Erythroblast (primary cell): ENCODE results near the gene KHDC1.
"Not testable (repeated sequence)": the region's sequence is repeated elsewhere in the genome, so short reads cannot be mapped to it uniquely, and the experiment has no call there.

Source experiments
- DNase-seq, 2 experiments: peaks; one replicate each; lab custom pipeline; 2025; lab: John Stamatoyannopoulos, UW
- GATA1 ChIP-seq: IDR thresholded peaks from 2 replicates; pipeline ENCODE4 v1.6.1; 2011; ENCODE audit warnings: low read depth, mild to moderate bottlenecking, control low read depth, low read length, moderate library complexity
- POLR2A ChIP-seq: IDR thresholded peaks from 2 replicates; pipeline ENCODE4 v1.6.1; 2011; ENCODE audit warnings: mild to moderate bottlenecking, low read length

The KHDC1 gene

DNA sequence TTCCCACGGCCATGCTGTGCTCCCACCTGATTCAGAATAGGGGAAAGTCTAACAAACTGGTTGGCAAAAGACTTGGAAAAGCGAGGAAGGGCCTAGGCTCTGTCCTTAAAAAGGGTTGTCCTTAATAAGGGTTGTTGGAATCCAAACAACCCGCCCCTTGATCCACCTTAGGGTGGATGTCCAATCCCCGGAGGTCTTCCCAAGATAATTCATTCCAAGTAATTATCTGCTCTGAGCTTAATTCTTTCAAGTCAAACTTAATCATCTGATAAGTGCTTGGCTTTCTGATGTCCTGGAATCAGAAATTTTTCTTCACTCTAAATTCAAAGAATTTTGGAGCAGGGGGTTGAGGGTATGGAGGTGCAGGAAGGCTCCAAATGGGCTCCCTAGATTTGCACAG lies 37.6 kb downstream of the KHDC1 start, which contains the start of gene KHDC1L:
TSS of gene KHDC1L (minus strand) at position 101 of the 400 bp plus-strand sequence. CDS start at position 13, 88 bp downstream.
- TF ChIP-seq GATA1, result no peak
- no peak for TF ChIP-seq POLR2A
- no peak for DNase-seq

DNA sequence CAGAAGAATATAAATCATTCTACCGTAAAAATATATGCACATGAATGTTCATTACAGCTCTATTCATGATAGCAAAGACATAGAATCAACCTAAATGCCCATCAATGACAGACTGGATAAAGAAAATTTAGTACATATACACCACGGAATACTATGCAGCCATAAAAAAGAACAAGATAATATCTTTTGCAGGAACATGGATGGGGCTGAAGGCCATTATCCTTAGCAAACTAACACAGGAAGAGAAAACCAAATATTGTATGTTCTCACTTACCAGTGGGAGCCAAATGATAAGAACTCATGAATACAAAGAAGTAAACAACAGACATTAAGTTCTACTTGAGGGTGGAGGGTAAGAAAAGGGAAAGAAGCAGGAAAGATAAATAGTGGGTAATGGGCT lies 46.1 kb downstream of the KHDC1 start:
- DNase-seq, result no peak
- no peak for TF ChIP-seq POLR2A
- TF ChIP-seq GATA1, result no peak

DNA sequence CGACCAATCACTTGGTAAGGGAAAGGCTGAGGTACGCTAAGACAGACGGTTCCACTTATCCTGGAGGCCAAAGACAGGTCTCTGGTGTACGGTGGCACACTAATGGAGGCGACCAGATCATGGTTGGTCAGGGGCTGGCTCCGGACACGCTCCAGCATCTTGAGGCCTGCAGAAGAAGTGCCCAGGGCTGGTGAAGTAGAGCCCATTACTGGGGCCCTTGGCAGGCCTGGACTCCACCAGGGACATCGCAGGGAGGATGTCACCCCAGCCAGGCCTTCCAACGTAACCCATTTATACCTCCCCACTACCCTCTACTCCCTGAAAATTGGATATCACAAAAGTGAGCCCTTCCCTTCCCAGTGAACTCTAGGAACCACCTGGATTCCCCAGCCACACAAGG lies 53.9 kb downstream of the KHDC1 start:
- TF ChIP-seq GATA1 (no peak), POLR2A (no peak)
- DNase-seq, result no peak

DNA sequence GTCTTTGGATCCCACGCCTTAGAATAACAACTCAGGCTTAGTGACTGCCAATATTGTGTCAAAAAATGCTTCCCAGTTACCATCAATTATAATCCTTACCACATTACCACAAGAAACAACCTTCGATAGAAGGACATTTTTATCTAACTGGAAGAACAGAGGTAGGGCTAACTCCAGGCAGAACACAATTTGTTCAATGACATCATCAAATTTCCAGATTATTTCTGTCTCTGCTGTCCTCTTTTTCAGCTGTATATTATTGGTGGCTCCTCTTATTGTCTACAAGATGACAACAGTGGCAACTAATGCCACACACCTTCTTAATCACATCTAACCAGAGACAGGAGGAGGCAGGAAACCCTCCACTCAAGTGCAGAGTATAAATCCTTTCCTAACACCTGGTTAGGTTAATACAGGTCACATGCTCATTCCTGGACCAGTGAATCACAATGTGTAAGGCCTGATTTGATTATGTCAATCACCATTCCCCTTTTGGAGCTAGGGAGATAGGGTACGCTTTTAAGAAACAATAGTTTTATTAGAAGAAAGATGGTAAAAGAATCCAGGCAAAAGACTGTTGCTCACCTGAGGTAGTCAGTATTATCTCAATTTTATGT lies 55.7 kb downstream of the KHDC1 start:
- no peak for TF ChIP-seq GATA1
- no peak for TF ChIP-seq POLR2A
- no peak for DNase-seq

DNA sequence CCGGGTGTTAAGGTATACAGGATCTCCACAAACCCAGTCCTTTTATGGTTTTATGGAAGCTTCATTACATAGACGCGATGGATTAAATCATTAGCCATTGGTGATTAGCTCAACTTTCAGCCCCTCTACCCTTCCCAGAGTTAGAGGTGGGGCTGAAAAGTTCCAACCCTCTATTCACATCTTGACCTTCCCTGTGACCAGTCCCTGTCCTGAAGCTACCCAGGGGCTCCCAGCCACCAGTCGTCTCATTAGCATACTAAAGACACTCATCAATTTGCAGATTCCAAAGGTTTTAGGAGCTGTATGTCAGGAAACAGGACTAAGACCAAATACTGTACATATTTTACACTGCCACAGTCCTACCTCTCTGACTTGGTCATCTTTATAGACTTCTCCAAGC lies 58.7 kb downstream of the KHDC1 start:
- no peak for TF ChIP-seq POLR2A
- no peak for TF ChIP-seq GATA1
- DNase-seq, result no peak

DNA sequence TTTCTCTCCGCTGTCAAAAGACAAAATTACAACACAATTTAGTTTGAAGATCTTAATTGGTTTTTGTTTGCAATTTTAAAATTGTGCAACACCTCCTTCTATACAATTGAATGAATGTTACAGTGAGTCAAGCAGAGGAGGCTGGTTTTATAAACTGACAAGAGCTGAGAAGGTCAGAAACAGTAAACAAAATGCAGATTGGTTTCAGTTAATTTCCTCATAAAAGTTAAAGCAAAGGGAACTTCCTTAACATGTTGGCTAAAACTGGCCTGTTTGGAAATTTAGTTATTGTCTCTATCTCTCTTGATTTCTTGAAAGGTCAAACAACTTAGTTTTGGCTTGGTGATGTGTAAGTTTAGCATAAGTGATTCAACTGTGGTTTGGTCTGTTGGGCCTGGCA lies 59.9 kb downstream of the KHDC1 start:
- no peak for DNase-seq

DNA sequence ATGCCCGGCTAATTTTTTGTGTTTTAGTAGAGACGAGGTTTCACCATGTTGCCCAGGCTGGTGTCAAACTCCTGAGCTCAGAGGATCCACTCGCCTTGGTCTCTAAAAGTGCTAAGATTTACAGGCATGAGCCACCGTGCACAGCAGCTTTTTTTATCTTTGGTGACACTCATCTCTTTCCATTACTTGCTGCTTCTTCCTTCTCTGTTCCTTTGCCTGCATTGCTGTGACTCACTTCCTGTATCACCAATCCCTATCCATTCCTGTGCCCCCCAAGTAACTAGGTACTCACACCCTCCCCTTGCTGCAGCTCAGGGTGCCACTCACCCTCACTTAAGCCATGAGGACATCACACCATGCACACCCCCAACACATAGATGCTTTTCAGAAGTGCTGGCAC lies 62.3 kb downstream of the KHDC1 start:
- no peak for DNase-seq

More for the DNA sequence above, 59.9 kb downstream of the KHDC1 start:
- no peak for TF ChIP-seq GATA1

DNA sequence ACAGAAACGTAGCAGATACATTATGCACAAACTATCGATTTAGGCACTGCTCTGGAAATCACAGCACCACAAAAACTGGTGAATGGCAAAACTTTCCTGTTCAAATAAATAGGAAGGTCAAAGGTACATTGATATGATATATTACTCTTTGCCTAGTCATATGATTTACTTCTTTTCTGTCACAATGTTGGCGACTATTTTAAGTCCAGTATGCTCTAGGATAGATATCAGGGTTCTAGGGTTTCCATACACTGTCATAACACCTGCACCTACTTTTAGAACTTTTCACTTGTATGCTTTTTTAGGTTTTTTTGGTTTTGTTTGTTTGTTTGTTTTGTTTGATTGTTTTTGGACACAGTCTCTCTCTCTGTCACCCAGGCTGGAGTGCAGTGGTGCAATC lies 62.7 kb downstream of the KHDC1 start:
- no peak for DNase-seq
- TF ChIP-seq GATA1 (no peak), POLR2A (no peak)

More for the DNA sequence above, 62.3 kb downstream of the KHDC1 start:
- TF ChIP-seq POLR2A (no peak), GATA1 (no peak)

DNA sequence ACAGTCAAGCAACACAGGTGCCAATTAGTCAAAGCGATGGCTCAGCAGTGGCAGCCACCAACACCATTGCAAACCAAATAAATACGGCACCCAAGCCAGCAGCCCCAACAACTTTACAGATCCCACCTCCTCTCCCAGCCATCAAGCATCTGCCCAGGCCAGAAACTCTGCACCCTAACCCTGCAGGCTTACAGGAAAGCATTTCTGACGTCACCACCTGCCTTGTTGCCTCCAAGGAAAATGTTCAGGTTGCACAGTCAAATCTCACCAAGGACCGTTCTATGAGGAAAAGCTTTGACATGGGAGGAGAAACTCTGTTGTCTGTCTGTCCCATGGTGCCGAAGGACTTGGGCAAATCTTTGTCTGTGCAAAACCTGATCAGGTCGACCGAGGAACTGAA lies 68.3 kb downstream of the KHDC1 start:
- DNase-seq, result no peak
- no peak for TF ChIP-seq POLR2A
- TF ChIP-seq GATA1, result no peak

DNA sequence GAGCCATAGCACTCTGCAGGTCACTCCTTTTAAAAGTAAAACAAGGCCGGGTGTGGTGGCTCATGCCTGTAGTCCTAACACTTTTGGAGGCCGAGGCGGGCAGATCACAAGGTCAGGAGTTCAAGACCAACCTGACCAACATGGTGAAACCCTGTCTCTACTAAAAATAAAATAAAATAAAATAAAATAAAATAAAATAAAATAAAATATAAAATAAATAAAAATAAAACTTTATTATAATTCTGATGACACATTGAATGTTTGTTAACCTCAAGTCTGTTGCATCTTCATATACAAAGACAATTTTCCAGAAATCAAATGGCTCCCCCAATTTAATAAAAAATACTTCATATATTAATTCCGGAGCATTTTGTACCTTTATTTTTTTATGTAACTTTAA lies 69.7 kb downstream of the KHDC1 start:
- DNase-seq, result not testable (repeated sequence)
